SK-N-SH (cell line): ENCODE measurements around the gene NUDT14. TPM values are rescaled to one million over a fixed set of nuclear protein-coding genes. Genes with fewer than 3 reads are reported as not detected.

Experiments
- CTCF ChIA-PET: fragments of 300-600, 350-600 bp; formaldehyde crosslinking; extraction: SDS; loops from one replicate; lab custom pipeline; 2021; lab: Yijun Ruan, JAX
- POLR2A ChIA-PET: fragments of 350-600 bp; sonication (Branson Sonifier 250); formaldehyde crosslinking; extraction: SDS; loops from one replicate; lab custom pipeline; 2020; ENCODE audit warnings: antibody characterized with exemption, inconsistent platforms; lab: Yijun Ruan, JAX
- DNase-seq: peaks from one replicate; pipeline ENCODE4 v3.0.0; 2012
- H2AFZ ChIP-seq: fragments of 200-600 bp; sonication (generic); 2 replicates; pipeline ENCODE4 v1.8.1; 2016; ENCODE audit warnings: antibody characterized with exemption, mild to moderate bottlenecking, low read depth
- H3F3A ChIP-seq: fragments of 200-600 bp; sonication (generic); replicated peaks from 2 replicates; pipeline ENCODE3; 2016; ENCODE audit warnings: antibody characterized with exemption, mild to moderate bottlenecking; ENCODE audit not compliant: insufficient read depth
- H3K27ac ChIP-seq, 2 experiments: fragments of 200-500 bp in 1 of 2; fragments of 200-600 bp in 1 of 2; sonication (Bioruptor generic) in 1 of 2; sonication (generic), shearing (Covaris generic) in 1 of 2; 2 replicates each; pipeline versions ENCODE4 v1.5.1 to v1.6.1; 2014 to 2016; ENCODE audit warnings: low read depth in 2 of 2, inconsistent platforms in 1 of 2, low read length in 1 of 2, mild to moderate bottlenecking in 1 of 2, mixed read lengths in 1 of 2
- H3K27me3 ChIP-seq: fragments of 200-600 bp; sonication (generic), shearing (Covaris generic); 2 replicates; pipeline ENCODE4 v1.6.1; 2016; ENCODE audit warnings: mixed run types; ENCODE audit not compliant: insufficient read depth
- H3K36me3 ChIP-seq, 2 experiments: fragments of 200-500 bp in 1 of 2; fragments of 200-600 bp in 1 of 2; sonication (Bioruptor generic) in 1 of 2; sonication (generic) in 1 of 2; replicated peaks in 1 of 2; 2 replicates each; pipeline versions ENCODE3 to v1.5.1; 2014 to 2016; ENCODE audit warnings: low read length in 1 of 2, mild to moderate bottlenecking in 1 of 2; ENCODE audit not compliant: insufficient read depth in 2 of 2, control insufficient read depth in 1 of 2
- H3K4me1 ChIP-seq, 2 experiments: fragments of 200-500 bp in 1 of 2; fragments of 200-600 bp in 1 of 2; sonication (Bioruptor generic) in 1 of 2; sonication (generic), shearing (Covaris generic) in 1 of 2; 2 replicates each; pipeline versions ENCODE4 v1.5.1 to v1.6.1; 2014 to 2016; ENCODE audit warnings: low read depth in 1 of 2, low read length in 1 of 2, mixed run types in 1 of 2; ENCODE audit not compliant: insufficient read depth in 2 of 2, control insufficient read depth in 1 of 2
- H3K4me2 ChIP-seq: fragments of 200-600 bp; sonication (generic), shearing (Covaris generic); 2 replicates; pipeline ENCODE4 v1.6.1; 2017; ENCODE audit warnings: mixed run types
- H3K4me3 ChIP-seq, 2 experiments: fragments of 200-500 bp in 1 of 2; fragments of 200-600 bp in 1 of 2; sonication (Bioruptor generic) in 1 of 2; sonication (generic), shearing (Covaris generic) in 1 of 2; 2 replicates each; pipeline versions ENCODE4 v1.5.1 to v1.8.1; 2014 to 2016; ENCODE audit warnings: low read depth in 2 of 2, inconsistent platforms in 1 of 2, low read length in 1 of 2, mild to moderate bottlenecking in 1 of 2, mixed read lengths in 1 of 2, moderate library complexity in 1 of 2
- H3K79me2 ChIP-seq: fragments of 200-600 bp; sonication (generic); 2 replicates; pipeline ENCODE4 v1.8.1; 2017; ENCODE audit warnings: mild to moderate bottlenecking; ENCODE audit not compliant: insufficient read depth
- H3K9ac ChIP-seq: fragments of 200-600 bp; sonication (generic); 2 replicates; pipeline ENCODE4 v1.6.1; 2017; ENCODE audit warnings: mixed run types
- H3K9me2 ChIP-seq: fragments of 200-600 bp; sonication (generic); 2 replicates; pipeline ENCODE4 v1.6.1; 2017; ENCODE audit warnings: mixed run types
- H3K9me3 ChIP-seq: fragments of 200-600 bp; sonication (generic); 2 replicates; pipeline ENCODE4 v1.6.1; 2017; ENCODE audit warnings: mixed run types, mild to moderate bottlenecking, moderate library complexity
- H4K20me1 ChIP-seq: fragments of 200-600 bp; sonication (generic); 2 replicates; pipeline ENCODE4 v1.6.1; 2017; ENCODE audit warnings: mild to moderate bottlenecking, mixed run types; ENCODE audit not compliant: insufficient read depth
- CHD2 ChIP-seq: fragments of 150-350 bp; IDR thresholded peaks from 2 replicates; pipeline ENCODE4 v1.6.1; 2018; ENCODE audit warnings: low read length; ENCODE audit not compliant: partially characterized antibody
- EP300 ChIP-seq, 2 experiments: IDR thresholded peaks; 2 replicates each; pipeline versions ENCODE4 v1.4.0 to v1.6.1; 2012; ENCODE audit warnings: borderline replicate concordance in 1 of 2, low read depth in 1 of 2, low read length in 1 of 2
- EZH2phosphoT487 ChIP-seq: fragments of 200-600 bp; sonication (generic); IDR thresholded peaks from 2 replicates; pipeline ENCODE4 v1.6.1; 2017; ENCODE audit warnings: low read depth, mixed run types, mild to moderate bottlenecking, antibody characterized with exemption, moderate library complexity, borderline replicate concordance
- FOSL2 ChIP-seq: IDR thresholded peaks from 2 replicates; pipeline ENCODE4 v1.4.0; 2012; ENCODE audit warnings: low read depth, mild to moderate bottlenecking, moderate library complexity, borderline replicate concordance
- FOXJ3 ChIP-seq: sonication (generic); formaldehyde crosslinking; IDR thresholded peaks from 2 replicates; pipeline ENCODE4 v1.5.1; 2020; ENCODE audit warnings: mild to moderate bottlenecking, missing genetic modification reagents
- GABPA ChIP-seq: IDR thresholded peaks from 2 replicates; pipeline ENCODE4 v1.4.0; 2012; ENCODE audit warnings: low read depth, mild to moderate bottlenecking
- GATA2 ChIP-seq: sonication (generic); formaldehyde crosslinking; IDR thresholded peaks from 2 replicates; pipeline ENCODE4 v1.5.0; 2020; ENCODE audit warnings: mild to moderate bottlenecking, missing genetic modification reagents
- JUND ChIP-seq: IDR thresholded peaks from 2 replicates; pipeline ENCODE4 v1.4.0; 2012
- NFIC ChIP-seq: IDR thresholded peaks from 2 replicates; pipeline ENCODE4 v1.4.0; 2012; ENCODE audit warnings: borderline replicate concordance
- POLR2AphosphoS5 ChIP-seq: IDR thresholded peaks from 2 replicates; pipeline ENCODE4 v1.6.1; 2012; ENCODE audit warnings: low read depth, low read length
- RCOR1 ChIP-seq: fragments of 150-350 bp; IDR thresholded peaks from 2 replicates; pipeline ENCODE4 v1.6.1; 2017; ENCODE audit warnings: antibody characterized with exemption, low read length
- RXRA ChIP-seq: IDR thresholded peaks from 2 replicates; pipeline ENCODE4 v1.4.0; 2012; ENCODE audit warnings: low read depth, mild to moderate bottlenecking, borderline replicate concordance
- SMC3 ChIP-seq: IDR thresholded peaks from 2 replicates; pipeline ENCODE4 v1.6.1; 2012; ENCODE audit warnings: low read depth, low read length, improper control_type of control experiment
- TAF1 ChIP-seq: IDR thresholded peaks from 2 replicates; pipeline ENCODE4 v1.6.1; 2012; ENCODE audit warnings: low read depth, mild to moderate bottlenecking, low read length, moderate library complexity, borderline replicate concordance
- TCF12 ChIP-seq: IDR thresholded peaks from 2 replicates; pipeline ENCODE4 v1.4.0; 2012
- TEAD4 ChIP-seq: IDR thresholded peaks from 2 replicates; pipeline ENCODE4 v1.4.0; 2012; ENCODE audit warnings: mild to moderate bottlenecking, borderline replicate concordance; ENCODE audit not compliant: insufficient read depth
- YY1 ChIP-seq: IDR thresholded peaks from 2 replicates; pipeline ENCODE4 v1.4.0; 2012; ENCODE audit warnings: low read depth, mild to moderate bottlenecking
- WGBS: methylation state at CpG from one replicate; pipeline ENCODE4 v1.1.6; 2017; ENCODE audit warnings: low lambda C conversion rate; 5-methylcytosine and 5-hydroxymethylcytosine counted together
- polyA plus RNA-seq, 3 experiments: library from polyadenylated mRNA; depleted of rRNA; stranded (reverse); fragments of >200 nt; gene quantifications; 2 replicates each; pipeline ENCODE4 v1.2.3, GENCODE V29; 2012
- TF ChIP-seq, protein P1 (sequence below): fragments of 150-350 bp; IDR thresholded peaks from 2 replicates; pipeline ENCODE4 v1.6.1; 2017; ENCODE audit warnings: antibody characterized with exemption, low read length, low read depth, borderline replicate concordance
- TF ChIP-seq, protein P2 (sequence below): fragments of 150-350 bp; IDR thresholded peaks from 2 replicates; pipeline ENCODE4 v1.6.1; 2016; ENCODE audit warnings: mild to moderate bottlenecking, low read depth, low read length
- TF ChIP-seq, protein P3 (sequence below): IDR thresholded peaks from 2 replicates; pipeline ENCODE4; 2012

Gene NUDT14
- polyA plus RNA-seq, 1 of the 3 experiments (the other 2 are of a cell fraction), result 18.4 TPM

DNA sequence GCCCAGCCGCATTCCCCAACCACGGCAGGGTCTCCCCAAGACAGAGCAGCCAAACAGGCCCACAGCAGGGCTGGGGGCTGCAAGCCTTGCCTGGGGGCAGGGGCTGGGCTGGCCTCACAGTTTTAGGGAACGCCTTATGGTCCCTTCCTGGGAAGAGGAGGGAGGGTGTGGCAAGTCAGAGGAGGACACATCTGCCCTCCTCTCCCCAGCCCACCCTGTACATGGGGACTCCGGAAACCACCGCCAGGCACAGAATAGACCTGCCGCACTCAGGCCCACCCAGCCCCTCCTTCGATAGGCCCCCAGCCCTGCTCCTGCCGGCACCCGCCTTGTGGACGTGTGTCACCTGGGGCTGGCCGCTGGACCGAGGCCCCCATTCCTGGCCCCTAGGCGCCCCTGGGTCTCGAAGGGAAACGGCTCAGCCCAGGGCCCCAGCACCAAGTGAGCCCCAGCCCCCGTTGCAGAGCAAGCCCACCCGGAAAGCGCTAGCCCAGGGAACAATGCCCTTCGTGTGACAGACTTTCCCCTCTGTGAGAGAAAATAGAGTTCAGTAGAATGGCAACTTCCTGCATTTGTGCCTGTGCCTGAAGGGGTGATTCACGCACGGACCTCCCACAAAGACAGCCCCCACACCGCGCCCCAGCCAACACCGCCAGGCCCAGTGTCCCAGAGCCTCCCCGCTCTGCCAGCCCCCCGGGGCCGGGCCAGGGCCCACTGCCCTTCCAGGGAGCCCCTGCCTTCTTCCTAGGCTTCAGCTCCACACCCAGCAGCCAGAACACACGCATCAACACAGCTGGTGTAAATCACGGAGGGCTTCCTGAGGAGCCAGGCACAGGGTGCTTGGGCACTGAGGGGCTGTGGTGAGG, 12.0 kb upstream of the NUDT14 start:
- Histone ChIP-seq H3K9ac (no peak overlapping the region), H4K20me1 (no peaks in the 10 kb centered on the region), H3K4me2 (no peak overlapping the region), H3K36me3 (no peaks in the 10 kb centered on the region), H2AFZ (no peak overlapping the region), H3K4me3 (no peak overlapping the region), H3K27ac (no peak overlapping the region), H3K9me3 (no peaks in the 10 kb centered on the region), H3F3A (no peaks in the 10 kb centered on the region), H3K79me2 (no peaks in the 10 kb centered on the region), H3K4me1 (peaks cover 5 to 22% of the 10 kb centered on the region in 2 experiments; a peak in 2 of 4 replicates), H3K27me3 (no peaks in the 10 kb centered on the region), H3K9me2 (no peaks in the 10 kb centered on the region)
- POLR2A ChIA-PET, result interaction anchor here (1.3 kb wide), 1 partner anchor 8 kb away, joined by 5 read pairs; no protein-coding TSS in a partner anchor
- no peak for TF ChIP-seq TCF12
- TF ChIP-seq, protein P1, sequence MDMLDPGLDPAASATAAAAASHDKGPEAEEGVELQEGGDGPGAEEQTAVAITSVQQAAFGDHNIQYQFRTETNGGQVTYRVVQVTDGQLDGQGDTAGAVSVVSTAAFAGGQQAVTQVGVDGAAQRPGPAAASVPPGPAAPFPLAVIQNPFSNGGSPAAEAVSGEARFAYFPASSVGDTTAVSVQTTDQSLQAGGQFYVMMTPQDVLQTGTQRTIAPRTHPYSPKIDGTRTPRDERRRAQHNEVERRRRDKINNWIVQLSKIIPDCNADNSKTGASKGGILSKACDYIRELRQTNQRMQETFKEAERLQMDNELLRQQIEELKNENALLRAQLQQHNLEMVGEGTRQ, result no peak
- no peak for TF ChIP-seq TEAD4
- no peak for TF ChIP-seq TAF1
- TF ChIP-seq GABPA, result no peak
- no peak for TF ChIP-seq EZH2phosphoT487
- no peak for TF ChIP-seq CHD2
- no peak for TF ChIP-seq YY1
- TF ChIP-seq NFIC, result no peak
- no peak for TF ChIP-seq SMC3
- no peak for TF ChIP-seq EP300 (IDR thresholded peaks at IDR 0.05; ENCODE audit: borderline replicate concordance in 1 of 2, low read depth in 1 of 2, low read length in 1 of 2)
- no peak for TF ChIP-seq POLR2AphosphoS5
- TF ChIP-seq JUND, result no peak
- no peak for TF ChIP-seq GATA2 (CRISPR knock-in tag)
- TF ChIP-seq, protein P2, sequence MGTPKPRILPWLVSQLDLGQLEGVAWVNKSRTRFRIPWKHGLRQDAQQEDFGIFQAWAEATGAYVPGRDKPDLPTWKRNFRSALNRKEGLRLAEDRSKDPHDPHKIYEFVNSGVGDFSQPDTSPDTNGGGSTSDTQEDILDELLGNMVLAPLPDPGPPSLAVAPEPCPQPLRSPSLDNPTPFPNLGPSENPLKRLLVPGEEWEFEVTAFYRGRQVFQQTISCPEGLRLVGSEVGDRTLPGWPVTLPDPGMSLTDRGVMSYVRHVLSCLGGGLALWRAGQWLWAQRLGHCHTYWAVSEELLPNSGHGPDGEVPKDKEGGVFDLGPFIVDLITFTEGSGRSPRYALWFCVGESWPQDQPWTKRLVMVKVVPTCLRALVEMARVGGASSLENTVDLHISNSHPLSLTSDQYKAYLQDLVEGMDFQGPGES, result no peak
- no peak for TF ChIP-seq RCOR1
- TF ChIP-seq FOSL2, result no peak
- TF ChIP-seq, protein P3, sequence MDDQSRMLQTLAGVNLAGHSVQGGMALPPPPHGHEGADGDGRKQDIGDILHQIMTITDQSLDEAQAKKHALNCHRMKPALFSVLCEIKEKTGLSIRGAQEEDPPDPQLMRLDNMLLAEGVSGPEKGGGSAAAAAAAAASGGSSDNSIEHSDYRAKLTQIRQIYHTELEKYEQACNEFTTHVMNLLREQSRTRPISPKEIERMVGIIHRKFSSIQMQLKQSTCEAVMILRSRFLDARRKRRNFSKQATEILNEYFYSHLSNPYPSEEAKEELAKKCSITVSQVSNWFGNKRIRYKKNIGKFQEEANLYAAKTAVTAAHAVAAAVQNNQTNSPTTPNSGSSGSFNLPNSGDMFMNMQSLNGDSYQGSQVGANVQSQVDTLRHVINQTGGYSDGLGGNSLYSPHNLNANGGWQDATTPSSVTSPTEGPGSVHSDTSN, result no peak
- no peak for TF ChIP-seq RXRA
- TF ChIP-seq FOXJ3 (CRISPR knock-in tag), result no peak
- WGBS, result 60% methylated on average over 9 of the region's 29 CpGs
- no peak for DNase-seq
- CTCF ChIA-PET, result interaction anchor here (1.0 to 2.5 kb wide), 5 partner anchors 10 to 103 kb away, joined by 3 to 16 read pairs (median 5); no protein-coding TSS in a partner anchor
